ELR (cell line): ENCODE measurements around the gene MOB1B.
A peak's percentile ranks its signal among the peaks of the same experiment; 100 is the strongest.
"Not testable (repeated sequence)": the region's sequence is repeated elsewhere in the genome, so short reads cannot be mapped to it uniquely, and the experiment has no call there.

Experiments
- DNase-seq: peaks from one replicate; pipeline ENCODE4 v3.0.0-alpha.2; 2015; ENCODE audit warnings: low read depth

MOB1B gene

DNA sequence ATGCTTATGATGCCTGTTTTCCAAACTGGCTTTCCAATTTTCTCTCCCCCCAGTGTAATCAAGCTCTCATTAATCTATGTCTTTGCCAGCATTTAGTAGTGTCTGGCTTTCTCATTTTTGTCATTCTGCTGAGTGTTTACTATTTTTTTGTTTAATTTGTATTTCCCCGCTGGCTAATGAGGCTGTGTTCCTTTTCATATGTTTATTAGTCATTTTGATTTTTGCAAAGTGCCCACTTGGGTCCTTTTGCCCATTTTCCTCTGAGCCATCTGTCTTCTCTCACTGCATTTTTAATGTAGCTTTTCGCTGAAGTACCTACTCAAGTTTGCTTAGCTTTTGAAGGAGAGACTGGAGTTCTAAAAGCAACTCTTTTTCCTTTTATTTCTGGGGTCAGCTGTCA, 106.0 kb downstream of the MOB1B start:
- DNase-seq = no peak

- peak; percentile 75 for DNase-seq
These were observed 106.9 kb downstream of the MOB1B start for GRCh38 chr4:71009086-71009485.

DNA sequence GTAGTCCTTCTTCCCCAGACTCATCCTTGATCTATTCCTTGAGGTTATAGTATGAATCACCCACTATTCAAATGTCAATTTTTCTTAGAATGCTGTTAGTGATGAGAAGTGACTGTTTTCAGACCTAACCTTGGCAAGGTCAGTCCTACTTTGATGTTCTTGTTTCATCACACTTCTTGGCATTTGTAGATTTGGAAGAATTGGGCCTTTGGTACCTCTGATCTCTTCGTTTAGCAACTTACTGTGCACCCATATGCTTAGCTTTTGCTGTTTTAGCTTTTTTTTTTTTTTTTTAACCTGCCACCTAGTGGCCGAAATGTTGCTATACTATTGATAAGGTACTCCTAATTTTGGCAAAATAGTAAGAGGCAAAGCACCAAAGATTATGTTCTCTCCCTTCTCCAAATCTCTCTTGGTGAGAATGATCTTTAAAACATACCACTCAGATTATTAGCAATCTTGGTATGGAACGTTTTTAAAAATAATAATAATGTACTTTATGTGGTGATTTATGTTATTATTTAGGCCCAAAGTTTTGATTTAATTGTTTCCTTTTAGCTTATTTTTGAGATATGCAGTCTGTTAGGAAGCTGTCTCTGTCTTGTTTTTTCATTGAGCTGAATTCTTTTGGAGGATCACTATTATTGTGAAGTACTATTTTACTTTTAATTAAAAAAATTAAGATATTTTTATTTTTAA, 107.9 kb downstream of the MOB1B start:
- DNase-seq = peak; percentile 71

- no peak for DNase-seq
These were observed 109.3 kb downstream of the MOB1B start for GRCh38 chr4:71011451-71011850.

DNA sequence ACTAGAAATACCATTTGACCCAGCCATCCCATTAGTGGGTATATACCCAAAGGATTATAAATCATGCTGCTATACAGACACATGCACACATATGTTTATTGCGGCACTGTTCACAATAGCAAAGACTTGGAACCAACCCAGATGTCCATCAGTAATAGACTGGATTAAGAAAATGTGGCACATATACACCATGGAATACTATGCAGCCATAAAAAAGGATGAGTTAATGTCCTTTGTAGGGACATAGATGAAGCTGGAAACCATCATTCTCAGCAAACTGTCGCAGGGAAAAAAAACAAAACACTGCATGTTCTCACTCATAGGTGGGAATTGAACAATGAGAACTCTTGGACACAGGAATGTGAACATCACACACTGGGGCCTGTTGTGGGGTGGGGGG, 115.2 kb downstream of the MOB1B start:
- not testable (repeated sequence) for DNase-seq

DNA sequence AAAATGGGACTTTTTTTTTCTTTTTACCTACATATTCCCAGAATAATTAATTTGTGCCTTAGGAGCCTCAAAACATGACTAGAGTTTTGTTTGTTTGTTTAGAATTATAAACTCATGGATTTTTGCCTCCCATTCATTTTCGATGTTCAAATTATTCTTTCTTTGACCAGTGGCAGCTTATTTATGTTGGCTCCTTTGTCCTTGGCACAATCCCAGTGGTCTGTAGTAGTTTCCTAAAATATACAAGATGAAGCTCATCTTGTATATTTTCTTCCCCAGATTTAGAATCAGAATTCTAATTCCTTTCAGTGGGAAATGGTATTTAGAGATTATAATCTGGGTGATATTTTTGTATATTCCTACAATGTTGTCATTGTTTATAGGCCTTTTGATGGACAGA, 118.4 kb downstream of the MOB1B start:
- no peak for DNase-seq

GRCh38 chr4:71025654-71026053, 123.5 kb downstream of the MOB1B start:
- DNase-seq = no peak

GRCh38 chr4:71026086-71026485, 123.9 kb downstream of the MOB1B start:
- peak; percentile 91 for DNase-seq

GRCh38 chr4:71027611-71028010, 125.4 kb downstream of the MOB1B start:
- no peak for DNase-seq

DNA sequence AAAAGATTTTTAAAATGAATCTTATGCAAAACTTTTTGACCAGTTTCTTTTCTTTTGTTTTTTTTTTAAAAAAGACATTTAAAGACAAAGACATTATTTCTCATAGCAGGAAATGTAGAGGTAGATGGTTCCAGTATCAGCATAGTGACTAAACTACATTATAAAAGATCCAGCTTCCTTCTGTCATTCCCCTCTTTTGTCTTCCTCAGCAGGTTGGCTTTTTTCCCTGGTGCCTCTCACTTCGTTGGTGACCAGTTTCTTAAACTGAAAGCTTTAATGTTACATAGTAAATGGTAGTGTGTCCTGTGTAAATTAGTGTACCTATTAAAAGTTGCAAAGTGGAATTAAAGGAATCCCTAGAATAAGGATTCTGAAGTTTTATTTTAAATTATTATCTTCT, 127.3 kb downstream of the MOB1B start:
- no peak for DNase-seq

DNA sequence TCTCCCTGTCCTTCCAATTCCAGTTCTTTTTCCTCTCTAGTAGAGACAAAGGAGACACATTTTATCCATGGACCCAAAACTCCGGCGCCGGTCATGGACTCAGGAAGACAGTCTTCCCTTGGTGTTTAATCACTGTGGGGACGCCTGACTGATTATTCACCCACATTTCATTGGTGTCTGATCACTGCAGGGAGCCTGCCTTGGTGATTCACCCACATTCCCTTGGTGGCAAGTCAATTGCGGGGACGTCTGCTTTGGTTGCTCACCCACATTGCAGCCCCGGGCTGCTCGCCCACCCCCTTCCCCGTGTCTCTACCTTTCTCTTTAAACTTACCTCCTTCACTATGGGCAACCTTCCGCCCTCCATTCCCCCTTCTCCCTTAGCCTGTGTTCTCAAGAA, 129.9 kb downstream of the MOB1B start:
- DNase-seq = peak; percentile 90
